Myometrial cell (primary cell): ENCODE data around the gene MYL2. TPM values are rescaled to one million over a fixed set of nuclear protein-coding genes. Genes with fewer than 3 reads are reported as not detected.

Experiments
- total RNA-seq: library from RNA; depleted of rRNA; stranded (reverse); fragments of >200 nt; gene quantifications from 2 replicates; pipeline ENCODE4 v1.2.3, GENCODE V29; 2015

MYL2 gene, protein sequence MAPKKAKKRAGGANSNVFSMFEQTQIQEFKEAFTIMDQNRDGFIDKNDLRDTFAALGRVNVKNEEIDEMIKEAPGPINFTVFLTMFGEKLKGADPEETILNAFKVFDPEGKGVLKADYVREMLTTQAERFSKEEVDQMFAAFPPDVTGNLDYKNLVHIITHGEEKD
- total RNA-seq: not detected in 2 replicates

DNA sequence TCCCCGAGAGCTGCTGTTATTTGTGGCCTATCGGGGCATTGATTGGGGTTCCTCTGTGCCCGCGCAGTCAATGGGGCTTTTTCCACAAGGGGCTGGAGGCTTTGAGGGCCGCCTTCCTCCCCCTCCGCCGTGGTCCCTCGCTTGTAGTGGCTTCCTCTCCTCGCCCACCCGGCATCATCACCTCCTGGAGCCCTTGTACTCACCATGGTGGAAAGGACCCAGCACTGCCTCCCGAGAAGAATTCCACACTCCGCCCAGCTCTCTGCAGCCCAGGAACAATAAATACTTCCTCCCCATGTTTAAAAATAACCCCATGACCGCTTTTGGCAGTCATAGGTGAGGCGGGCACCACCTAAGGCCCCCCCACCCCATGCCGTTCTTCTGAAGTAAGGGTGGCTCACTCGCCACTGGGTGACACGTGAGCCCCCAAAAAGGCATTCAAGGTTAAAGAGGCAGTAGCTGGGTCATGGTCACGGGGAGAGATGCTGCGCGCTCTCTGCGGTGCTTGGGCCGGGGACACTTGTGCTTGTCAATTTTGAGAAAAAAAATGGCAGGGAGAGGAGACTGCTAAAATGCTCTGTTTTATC is at the start of gene MYL2:
TSS of gene MYL2 (minus strand) at position 256 of the 587 bp plus-strand sequence. CDS start at position 206, 50 bp downstream.

Other genes starting within 250 kb of the MYL2 start
- 13.3 and 21.3 TPM in 2 replicates for gene HVCN1, start 231.5 kb downstream of the MYL2 start, total RNA-seq
- 156 TPM in 2 replicates for gene PPP1CC, start 177.7 kb downstream of the MYL2 start, total RNA-seq
- not detected in 2 replicates for gene CCDC63, start 73.6 kb downstream of the MYL2 start, total RNA-seq
- not detected in 2 replicates for gene CUX2, start 113.6 kb upstream of the MYL2 start, total RNA-seq